IPS DF 6.9 (cell line): ENCODE results near the gene PERCC1.
"Not testable (repeated sequence)": the region's sequence is repeated elsewhere in the genome, so short reads cannot be mapped to it uniquely, and the experiment has no call there.

Source experiments
- DNase-seq: peaks from one replicate; pipeline ENCODE4 v3.0.0-alpha.2; 2013; ENCODE audit warnings: low read depth, low spot score
- H3K27ac ChIP-seq: one replicate; pipeline ENCODE4 v1.5.1; 2013; ENCODE audit warnings: low read length, control low read depth
- H3K27me3 ChIP-seq: 2 replicates; pipeline ENCODE4 v1.6.1; 2013; ENCODE audit warnings: mild to moderate bottlenecking, low read length; ENCODE audit not compliant: control insufficient read depth, insufficient read depth
- H3K36me3 ChIP-seq: 2 replicates; pipeline ENCODE4 v1.6.1; 2013; ENCODE audit warnings: low read length; ENCODE audit not compliant: control insufficient read depth, insufficient read depth
- H3K4me1 ChIP-seq: 2 replicates; pipeline ENCODE4 v1.6.1; 2013; ENCODE audit warnings: low read length; ENCODE audit not compliant: control insufficient read depth, insufficient read depth
- H3K4me3 ChIP-seq: 2 replicates; pipeline ENCODE4 v1.5.1; 2013; ENCODE audit warnings: mild to moderate bottlenecking, low read length
- H3K9me3 ChIP-seq: 2 replicates; pipeline ENCODE4 v1.6.1; 2013; ENCODE audit warnings: low read length, inconsistent platforms; ENCODE audit not compliant: control insufficient read depth, insufficient read depth
- WGBS: extraction: QIAGEN DNeasy Blood & Tissue Kit; methylation state at CpG from one replicate; pipeline ENCODE4 v1.1.7; 2013; ENCODE audit warnings: mixed read lengths, missing lambda C conversion rate; ENCODE audit not compliant: insufficient read length, insufficient coverage; 5-methylcytosine and 5-hydroxymethylcytosine counted together

PERCC1 gene

DNA sequence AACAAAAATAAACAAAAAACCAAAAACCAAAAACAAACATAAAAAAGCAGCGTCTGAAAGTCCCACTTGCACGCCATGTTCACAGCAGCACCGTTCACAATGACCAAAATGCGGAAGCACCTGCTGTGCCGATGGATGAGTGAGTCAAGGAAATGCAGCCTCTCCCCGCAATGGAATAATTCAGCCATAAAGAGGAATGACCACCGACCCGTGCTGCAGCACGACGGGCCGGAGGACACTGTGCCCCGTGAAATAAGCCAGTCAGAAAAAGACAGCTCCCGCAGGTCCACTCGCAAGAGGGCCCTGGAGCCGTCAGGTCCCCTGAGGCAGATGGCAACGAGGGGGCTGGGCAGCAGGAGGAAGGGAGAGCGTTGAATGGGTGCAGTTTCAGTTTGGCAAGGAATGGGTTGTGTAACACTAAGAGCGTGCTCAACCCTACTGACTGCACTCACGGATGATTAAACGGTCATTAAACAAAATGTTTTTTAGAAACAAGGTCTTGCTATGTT lies 38.9 kb downstream of the PERCC1 start:
- no peaks in the 10 kb centered on the region for H3K27me3 ChIP-seq
- DNase-seq = no peak
- peaks cover 2% of the 10 kb centered on the region; the same call in 1 of the 2 replicates for H3K4me1 ChIP-seq
- no peak overlapping the region for H3K27ac ChIP-seq
- no peak overlapping the region for H3K4me3 ChIP-seq
- H3K36me3 ChIP-seq = no peaks in the 10 kb centered on the region
- H3K9me3 ChIP-seq = no peaks in the 10 kb centered on the region
- WGBS = 100% methylated on average over 2 of the region's 20 CpGs

- Histone ChIP-seq H3K27ac (no peak overlapping the region), H3K4me3 (no peak overlapping the region), H3K4me1 (peaks cover 2% of the 10 kb centered on the region; the same call in 1 of the 2 replicates), H3K36me3 (no peaks in the 10 kb centered on the region), H3K9me3 (no peaks in the 10 kb centered on the region), H3K27me3 (no peaks in the 10 kb centered on the region)
- WGBS = no CpG with 5 or more reads among the region's 14 CpGs
- DNase-seq = no peak
Measured at GRCh38 chr16:1470481-1471251, 39.8 kb downstream of the PERCC1 start.

DNA sequence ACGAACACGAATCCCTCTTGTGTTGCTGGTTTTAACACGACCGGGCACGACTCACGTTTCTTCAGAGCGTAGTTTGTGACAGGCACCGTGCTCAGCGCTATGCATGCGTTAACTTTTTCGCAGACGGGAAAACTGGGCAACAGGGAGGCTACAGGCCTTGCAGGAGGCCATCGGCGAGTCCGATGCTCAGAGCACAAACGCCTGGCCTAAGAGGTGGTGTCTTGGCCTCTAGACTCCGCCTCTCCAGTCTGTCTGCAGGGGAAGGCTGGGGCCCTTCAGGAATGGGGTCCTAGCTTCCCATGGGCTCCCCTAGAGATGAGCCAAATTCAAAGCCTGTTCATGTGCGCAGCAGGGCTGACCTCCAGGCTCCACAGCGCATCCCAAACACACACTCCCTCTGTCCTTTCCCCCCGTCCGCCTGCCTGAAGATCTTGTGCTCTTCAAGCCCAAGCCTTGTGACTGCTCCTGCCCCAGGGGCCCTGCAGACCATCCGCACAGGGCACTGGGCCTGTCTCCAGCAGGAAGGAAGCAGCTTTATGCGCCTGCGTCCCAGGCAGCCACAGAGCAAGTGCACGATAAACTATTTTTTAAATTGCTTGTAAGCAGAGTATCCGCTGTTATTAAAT lies 40.8 kb downstream of the PERCC1 start:
- no peak for DNase-seq
- Histone ChIP-seq H3K4me1 (peaks cover 2% of the 10 kb centered on the region; the same call in 1 of the 2 replicates), H3K4me3 (no peak overlapping the region), H3K27ac (no peak overlapping the region), H3K36me3 (no peaks in the 10 kb centered on the region), H3K27me3 (no peaks in the 10 kb centered on the region), H3K9me3 (no peaks in the 10 kb centered on the region)
- WGBS = no CpG with 5 or more reads among the region's 26 CpGs

DNA sequence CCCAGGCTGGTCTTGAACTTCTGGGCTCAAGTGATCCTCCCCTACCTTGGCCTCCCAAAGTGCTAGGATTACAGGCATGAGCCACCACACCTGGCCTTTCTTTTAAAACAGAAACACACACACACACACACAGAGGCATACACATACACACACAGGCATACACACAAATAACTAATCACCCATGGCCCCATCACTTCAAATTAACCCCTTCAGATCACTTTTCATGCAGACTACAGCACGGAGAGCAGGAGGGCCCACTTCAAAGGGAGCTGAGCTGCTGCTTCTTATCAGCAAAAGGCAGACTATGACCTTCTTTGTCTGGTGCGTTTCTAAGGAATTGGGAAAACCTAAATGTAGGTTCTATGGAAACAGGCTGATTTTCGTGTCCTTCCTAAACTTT lies 42.1 kb downstream of the PERCC1 start:
- Histone ChIP-seq H3K36me3 (no peaks in the 10 kb centered on the region), H3K9me3 (no peaks in the 10 kb centered on the region), H3K4me3 (no peak overlapping the region), H3K4me1 (peaks cover 2% of the 10 kb centered on the region; the same call in 1 of the 2 replicates), H3K27ac (no peak overlapping the region), H3K27me3 (no peaks in the 10 kb centered on the region)
- no CpG with 5 or more reads among the region's 3 CpGs for WGBS
- DNase-seq = no peak

GRCh38 chr16:1474082-1474795 lies 43.4 kb downstream of the PERCC1 start:
- Histone ChIP-seq H3K36me3 (no peaks in the 10 kb centered on the region), H3K27me3 (no peaks in the 10 kb centered on the region), H3K4me3 (peak overlapping the region; percentile 93), H3K27ac (no peak overlapping the region), H3K4me1 (peaks cover 2% of the 10 kb centered on the region; the same call in 1 of the 2 replicates), H3K9me3 (no peaks in the 10 kb centered on the region)
- WGBS = no CpG with 5 or more reads among the region's 57 CpGs
- no peak for DNase-seq

DNA sequence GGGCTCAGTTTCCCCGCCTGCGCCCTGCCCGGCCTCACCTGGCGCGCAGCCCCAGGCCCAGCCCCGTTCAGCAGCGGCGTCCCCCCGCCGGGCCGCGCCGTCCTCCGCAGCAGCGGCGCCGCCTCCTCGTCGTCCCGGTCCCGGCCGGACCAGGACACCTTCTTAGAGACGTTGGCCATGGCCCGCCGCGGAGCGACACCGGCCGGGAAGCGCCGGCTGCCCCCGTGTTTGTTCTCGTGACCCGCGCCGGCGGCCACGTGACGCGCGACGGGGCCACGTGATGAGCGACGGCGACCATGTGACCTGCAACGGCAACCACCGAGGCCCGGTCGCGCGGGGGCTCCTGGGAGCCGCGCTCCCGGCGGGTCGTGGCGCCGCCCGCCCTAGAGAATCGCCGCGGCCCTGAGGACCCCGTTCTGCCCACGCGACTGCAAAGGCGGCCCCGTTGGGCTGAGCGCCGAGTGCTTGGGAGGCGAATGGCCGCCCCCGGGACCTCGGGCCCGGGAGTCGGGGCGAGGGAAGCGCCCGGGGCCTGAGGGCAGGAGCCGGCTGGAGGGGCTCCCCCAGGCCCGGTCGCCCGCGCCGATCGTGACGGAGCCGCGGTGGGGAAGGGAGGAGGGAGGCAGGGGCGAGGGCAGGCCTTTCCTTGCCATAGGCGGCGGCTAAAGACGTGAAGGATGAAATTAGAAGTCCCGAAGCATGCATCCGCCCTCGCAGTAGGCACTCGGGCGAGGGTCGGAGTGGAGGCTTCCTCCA lies 44.1 kb downstream of the PERCC1 start, which contains the start of gene CLCN7:
Gene CLCN7 (minus strand): TSS at position 233 of the 756 bp plus-strand sequence. CDS start 54 bp downstream, at position 179.
- DNase-seq = peak; percentile 45
- H3K4me1 ChIP-seq = peaks cover 2% of the 10 kb centered on the region; the same call in 1 of the 2 replicates
- no CpG with 5 or more reads among the region's 99 CpGs for WGBS
- H3K4me3 ChIP-seq = peak within 1 kb of the TSS; percentile 93
- H3K27me3 ChIP-seq = no peaks in the 10 kb centered on the region
- no peaks in the 10 kb centered on the region for H3K9me3 ChIP-seq
- H3K36me3 ChIP-seq = no peaks in the 10 kb centered on the region
- no peak within 1 kb of the TSS for H3K27ac ChIP-seq

- peak overlapping the region; percentile 93 for H3K4me3 ChIP-seq
- H3K36me3 ChIP-seq = no peaks in the 10 kb centered on the region
- no peak overlapping the region for H3K27ac ChIP-seq
- WGBS = no CpG with 5 or more reads among the region's 15 CpGs
- no peaks in the 10 kb centered on the region for H3K27me3 ChIP-seq
- H3K4me1 ChIP-seq = peaks cover 2% of the 10 kb centered on the region; the same call in 1 of the 2 replicates
- DNase-seq = no peak
- H3K9me3 ChIP-seq = no peaks in the 10 kb centered on the region
Measured at GRCh38 chr16:1475552-1476114, 44.8 kb downstream of the PERCC1 start.

DNA sequence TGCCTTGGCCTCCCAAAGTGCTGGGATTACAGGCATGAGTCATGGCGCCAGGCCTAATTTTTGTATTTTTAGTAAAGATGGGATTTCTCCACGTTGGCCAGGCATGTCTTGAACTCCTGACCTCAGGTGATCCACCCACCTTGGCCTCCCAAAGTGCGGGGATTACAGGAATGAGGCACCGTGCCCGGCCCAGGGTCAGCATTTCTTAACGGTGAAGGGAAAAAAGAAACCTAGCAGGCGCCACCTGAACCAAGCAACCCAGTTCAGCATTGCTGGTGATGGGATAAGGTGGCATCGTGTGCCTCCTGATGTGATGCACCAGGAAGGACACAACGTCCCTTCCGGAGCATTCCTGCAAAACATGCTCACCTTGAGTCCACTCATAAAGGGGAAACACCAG lies 46.2 kb downstream of the PERCC1 start:
- DNase-seq = no peak
- WGBS = no CpG with 5 or more reads among the region's 10 CpGs
- Histone ChIP-seq H3K4me1 (no peaks in the 10 kb centered on the region), H3K9me3 (no peaks in the 10 kb centered on the region), H3K36me3 (no peaks in the 10 kb centered on the region), H3K27ac (no peak overlapping the region), H3K27me3 (no peaks in the 10 kb centered on the region), H3K4me3 (no peak overlapping the region)

GRCh38 chr16:1478937-1479336 lies 48.1 kb downstream of the PERCC1 start:
- no CpG with 5 or more reads among the region's 9 CpGs for WGBS
- H3K4me1 ChIP-seq, H3K36me3 ChIP-seq, DNase-seq, H3K27me3 ChIP-seq, H3K9me3 ChIP-seq, H3K27ac ChIP-seq, H3K4me3 ChIP-seq: not testable (repeated sequence)
